HG03095 (cell line): ENCODE data around the gene PIM3.
"Not testable (repeated sequence)": the region's sequence is repeated elsewhere in the genome, so short reads cannot be mapped to it uniquely, and the experiment has no call there.

Source experiments
- ATAC-seq: cut with Tn5 transposase; IDR thresholded peaks from one replicate; pipeline ENCODE4 v1.9.1; 2021; ENCODE audit warnings: moderate library complexity; ENCODE audit not compliant: unreplicated experiment

PIM3 gene

DNA sequence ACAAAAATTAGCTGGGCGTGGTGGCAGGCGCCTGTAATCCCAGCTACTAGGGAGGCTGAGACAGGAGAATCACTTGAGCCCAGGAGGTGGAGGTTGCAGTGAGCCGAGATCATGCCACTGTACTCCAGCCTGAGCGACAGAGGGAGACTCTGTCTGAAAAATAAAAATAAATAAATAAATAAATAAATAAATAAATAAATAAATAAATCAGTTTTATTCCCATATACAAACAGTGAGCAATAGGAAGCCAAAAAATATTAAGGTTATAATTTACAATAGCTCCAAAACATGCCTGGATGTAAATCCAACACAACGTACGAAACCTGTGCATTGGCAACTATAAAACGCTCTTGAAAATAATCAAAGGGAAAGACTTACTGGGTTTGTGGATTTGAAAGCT is 21.2 kb downstream of the PIM3 start:
- ATAC-seq: not testable (repeated sequence)

GRCh38 chr22:49983148-49984042 is 22.8 kb downstream of the PIM3 start:
- ATAC-seq: no peak

GRCh38 chr22:49986325-49986724 is 25.8 kb downstream of the PIM3 start:
- ATAC-seq: no peak

- not testable (repeated sequence) for ATAC-seq
Measured at GRCh38 chr22:49989826-49990225, 29.3 kb downstream of the PIM3 start.

- no peak for ATAC-seq
Measured at GRCh38 chr22:49991167-49991566, 30.6 kb downstream of the PIM3 start.

DNA sequence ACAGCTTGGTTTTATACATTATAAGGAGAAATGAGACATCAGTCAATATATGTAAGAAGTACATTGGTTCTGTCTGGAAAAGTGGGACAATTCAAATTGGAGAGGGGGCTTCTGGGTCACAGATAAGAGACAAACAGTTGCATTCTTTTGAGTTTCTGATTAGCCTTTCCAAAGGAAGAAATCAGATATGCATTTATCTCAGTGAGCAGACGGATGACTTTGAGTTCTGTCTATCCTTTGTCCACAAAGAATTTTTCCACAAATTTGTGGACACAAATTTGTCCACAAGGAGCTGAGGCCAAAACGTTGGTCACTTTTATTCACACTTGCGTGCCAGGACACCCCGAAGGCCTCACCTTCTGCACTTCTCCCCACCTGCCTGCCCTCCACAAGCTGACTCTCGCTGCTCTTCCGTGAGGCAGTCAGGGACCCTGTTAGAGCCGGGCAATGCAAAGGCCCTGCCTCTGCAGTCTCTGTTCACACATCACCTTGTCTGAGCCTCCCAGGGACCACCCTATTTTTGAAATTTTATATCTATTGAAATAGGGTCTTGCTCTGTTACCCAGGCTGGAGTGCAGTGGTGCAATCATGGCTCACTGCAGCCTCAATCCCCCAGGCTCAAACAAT is 31.4 kb downstream of the PIM3 start:
- no peak for ATAC-seq

DNA sequence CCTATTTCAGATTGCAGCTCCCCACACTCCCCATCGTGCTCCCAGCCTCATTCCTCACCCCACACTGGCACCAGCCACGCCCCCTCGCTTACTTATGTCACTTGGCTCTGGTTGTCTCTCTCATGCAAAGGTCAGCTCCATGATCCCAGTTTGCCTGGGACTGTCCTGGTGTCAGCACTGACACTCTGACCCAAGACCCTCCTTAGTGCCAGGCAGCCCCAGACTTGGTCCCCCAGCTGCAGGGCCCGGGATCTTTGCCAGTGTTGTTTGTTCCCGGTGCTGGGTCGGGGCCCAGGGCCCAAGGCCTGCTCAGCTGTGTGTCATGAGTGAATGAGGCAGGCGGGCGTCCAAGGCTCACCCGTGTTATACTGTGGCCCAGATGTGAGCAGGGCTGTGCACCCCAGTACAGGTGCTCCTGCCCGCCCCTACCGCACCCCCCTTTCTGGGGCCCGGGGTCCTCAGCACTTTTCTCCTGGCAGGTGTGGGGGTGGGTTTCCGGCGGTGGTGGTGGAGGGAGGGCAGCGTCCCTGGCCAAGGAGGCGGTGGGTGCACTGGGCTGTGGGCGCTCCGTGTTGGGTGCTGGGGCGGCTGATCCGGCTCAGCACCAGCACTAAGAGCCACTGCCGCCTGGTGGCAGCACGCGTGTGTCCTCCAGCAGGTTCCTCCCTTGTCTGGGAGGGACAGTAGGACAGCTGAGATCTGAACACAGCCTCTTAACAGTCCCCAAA is 32.5 kb downstream of the PIM3 start:
- no peak for ATAC-seq

- no peak for ATAC-seq
Measured at GRCh38 chr22:49993649-49994360, 33.2 kb downstream of the PIM3 start.

- no peak for ATAC-seq
Measured at GRCh38 chr22:49994361-49995040, 33.9 kb downstream of the PIM3 start.

DNA sequence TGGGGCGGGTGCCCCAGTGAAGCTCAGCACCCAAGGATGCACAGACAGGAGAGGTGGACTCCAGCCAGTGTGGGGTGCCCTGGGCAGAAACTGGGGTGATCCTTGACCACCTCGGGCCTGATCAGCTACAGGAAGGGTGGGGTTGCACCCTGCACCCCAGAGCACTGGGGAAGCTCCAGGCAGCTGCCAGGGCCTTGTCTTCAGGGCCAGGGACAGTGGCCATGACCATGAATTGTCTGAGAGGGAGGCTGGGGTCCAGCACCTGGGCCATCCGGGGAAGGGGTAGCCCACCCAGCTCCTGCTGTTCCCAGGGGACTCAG is 34.4 kb downstream of the PIM3 start:
- ATAC-seq: no peak

- ATAC-seq: no peak
Measured at GRCh38 chr22:49995361-49996118, 35.0 kb downstream of the PIM3 start.

GRCh38 chr22:49996119-49996517 is 35.5 kb downstream of the PIM3 start:
- ATAC-seq: no peak

GRCh38 chr22:49996518-49997250 is 36.1 kb downstream of the PIM3 start:
- no peak for ATAC-seq

GRCh38 chr22:49997251-49997599 is 36.7 kb downstream of the PIM3 start:
- ATAC-seq: no peak

DNA sequence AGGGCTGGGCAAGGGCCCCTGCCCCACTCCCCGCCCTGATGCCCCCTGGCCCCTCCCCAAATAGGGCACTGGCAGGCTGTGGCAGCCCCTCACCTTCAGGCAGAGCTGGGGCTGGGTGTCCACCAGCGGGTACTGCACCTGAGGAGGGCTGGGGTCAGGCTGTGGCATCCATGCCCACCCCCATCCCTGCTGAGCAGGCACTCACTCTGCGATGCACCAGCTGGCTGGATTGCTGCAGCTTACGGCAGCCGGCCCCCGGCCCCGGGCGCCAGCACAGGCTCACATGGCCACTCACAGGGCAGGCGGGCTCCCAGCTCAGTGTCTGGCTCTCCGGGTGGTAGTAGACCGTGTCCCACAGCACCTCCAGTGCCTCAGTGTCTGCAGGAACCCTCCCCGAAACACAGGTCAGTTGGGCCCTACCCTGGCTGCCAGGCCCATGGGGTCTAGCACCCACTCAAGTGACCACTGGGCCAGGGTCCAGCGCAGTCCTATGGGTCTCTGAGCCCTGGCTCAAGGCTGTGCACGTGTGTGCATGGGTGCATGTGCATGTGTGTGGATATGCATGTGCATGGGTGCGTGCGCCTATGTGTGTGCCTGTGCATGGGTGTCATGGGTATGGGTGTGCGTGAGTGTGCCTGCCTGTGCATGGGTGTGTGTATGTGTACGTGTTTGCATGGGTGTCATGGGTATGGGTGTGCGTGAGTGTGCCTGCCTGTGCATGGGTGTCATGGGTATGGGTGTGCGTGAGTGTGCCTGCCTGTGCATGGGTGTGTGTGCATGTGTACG is 37.6 kb downstream of the PIM3 start:
- no peak for ATAC-seq

DNA sequence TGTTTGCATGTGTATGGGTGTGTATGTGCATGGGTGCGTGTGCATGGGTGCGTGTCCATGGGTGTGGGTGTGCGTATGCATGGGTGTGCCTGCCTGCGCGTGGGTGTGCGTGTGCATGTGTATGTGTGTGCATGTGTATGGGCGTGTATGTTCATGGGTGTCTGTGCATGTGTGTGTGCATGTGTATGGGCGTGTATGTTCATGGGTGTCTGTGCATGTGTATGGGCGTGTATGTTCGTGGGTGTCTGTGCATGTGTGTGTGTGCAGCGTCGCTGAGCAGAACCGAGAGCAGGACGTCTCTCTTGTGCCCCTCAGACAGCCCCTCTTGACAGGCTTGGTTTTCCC is 38.1 kb downstream of the PIM3 start:
- ATAC-seq: no peak

DNA sequence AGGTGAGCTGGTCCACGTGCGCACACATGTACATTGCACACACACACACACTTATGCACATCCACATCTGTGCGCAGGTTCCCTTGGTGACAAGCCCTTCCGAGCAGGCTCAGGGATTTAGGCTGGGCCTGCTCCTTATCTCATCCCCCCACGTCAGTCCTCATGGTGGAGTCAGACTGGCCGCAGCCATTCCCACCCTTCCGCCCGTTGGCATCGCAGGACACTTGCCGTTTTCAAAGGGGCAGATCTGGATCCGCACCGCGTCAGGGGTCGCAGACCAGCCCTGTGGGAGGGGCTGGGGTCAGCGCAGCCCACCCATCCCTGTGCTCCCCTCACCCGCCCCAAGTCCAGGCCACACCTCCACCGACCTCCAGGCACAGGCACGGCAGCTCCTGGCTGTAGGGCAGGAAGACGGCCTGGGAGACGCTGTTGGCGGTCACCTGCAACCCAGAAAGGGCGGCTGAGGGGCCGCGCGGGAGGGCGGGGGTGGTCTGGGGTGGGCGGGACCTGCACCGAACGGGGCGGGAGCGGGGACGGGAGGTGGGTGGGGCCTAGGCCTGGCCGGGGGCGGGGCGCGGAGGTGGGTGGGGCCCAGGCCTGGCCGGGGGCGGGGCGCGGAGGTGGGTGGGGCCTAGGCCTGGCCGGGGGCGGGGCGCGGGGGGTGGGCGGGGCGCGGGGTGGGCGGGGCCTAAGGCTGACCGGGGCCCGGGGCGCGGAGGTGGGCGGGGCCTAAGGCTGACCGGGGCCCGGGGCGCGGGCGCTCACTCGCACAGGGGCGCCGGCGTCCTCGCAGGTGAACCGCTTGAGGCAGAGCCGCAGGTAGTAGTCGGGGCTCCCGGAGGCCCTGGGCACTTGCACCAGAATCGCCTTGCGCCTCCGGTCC is 38.7 kb downstream of the PIM3 start:
- ATAC-seq: no peak
